Measurements from ENCODE around the gene IAH1. TPM values are rescaled to one million over a fixed set of nuclear protein-coding genes. Genes with fewer than 3 reads are reported as not detected.

The IAH1 gene
- total RNA-seq, 2 experiments from 2014 or later = 54.8 to 57.3 TPM

DNA sequence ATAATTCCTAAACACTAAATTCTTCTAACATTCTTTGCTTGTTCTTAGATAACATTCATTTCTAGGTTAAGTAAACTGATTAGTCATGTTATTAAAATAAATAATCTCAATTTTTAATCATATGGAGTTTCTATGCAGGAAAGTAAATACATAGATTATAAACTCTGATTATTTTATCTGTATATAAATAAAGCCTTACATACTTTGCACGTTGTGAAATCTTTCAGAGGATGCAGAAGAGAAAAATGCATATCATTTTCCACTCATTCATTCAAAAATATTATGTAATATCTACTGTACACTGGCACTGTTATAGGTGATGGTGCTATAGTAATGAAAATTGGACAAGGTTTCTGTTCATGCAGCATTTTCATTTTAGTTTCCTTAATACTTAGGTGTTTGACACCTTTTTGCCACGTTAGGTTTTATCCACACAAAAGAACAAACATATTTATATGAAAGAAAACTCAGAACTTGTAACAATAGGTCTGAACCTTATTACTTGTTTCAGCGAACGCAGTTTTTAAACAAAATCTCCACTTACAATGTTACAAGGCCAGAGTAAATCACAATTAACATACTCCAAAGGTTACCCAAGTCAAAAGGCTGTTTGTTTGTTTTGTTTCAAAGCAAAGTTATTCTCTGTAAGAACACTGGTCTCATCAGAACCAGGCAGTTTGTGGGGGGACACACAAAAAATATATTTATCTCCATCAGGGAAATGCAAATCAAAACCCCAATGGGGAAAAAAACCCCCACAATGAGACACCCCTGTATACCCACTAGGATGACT lies 53.8 kb downstream of the IAH1 start:
- POLR2A ChIA-PET = no interaction called here
- intact Hi-C loops (cut with DNase I, micrococcal nuclease) = no loop called here
- CTCF ChIA-PET = no interaction called here
- Mint-ChIP-seq H3K27ac (no peak overlapping the region), H3K27me3 (no peaks in the 10 kb centered on the region), H3K9me3 (no peaks in the 10 kb centered on the region), H3K36me3 (ENCODE audit: low read depth) (peaks cover 79% of the 10 kb centered on the region), H3K4me3 (no peak overlapping the region), H3K4me1 (ENCODE audit: low read depth) (no peaks in the 10 kb centered on the region)
- Histone ChIP-seq H3K4me3 (ENCODE audit: low read length) (no peak overlapping the region), H3K4me1 (ENCODE audit: insufficient read depth, low read length) (no peaks in the 10 kb centered on the region), H3K9me3 (ENCODE audit: control insufficient read depth in 1 of 2, insufficient read depth in 1 of 2, low read length in 2 of 2) (no peaks in the 10 kb centered on the region), H3K36me3 (ENCODE audit: insufficient read depth, low read length) (peaks cover 66% of the 10 kb centered on the region), H3K27ac (ENCODE audit: low read depth in 1 of 2, low read length in 2 of 2) (no peak overlapping the region), H3K27me3 (ENCODE audit: control insufficient read depth in 1 of 2, insufficient read depth in 2 of 2, low read length in 2 of 2) (no peaks in the 10 kb centered on the region)
- TF ChIP-seq, protein P1, sequence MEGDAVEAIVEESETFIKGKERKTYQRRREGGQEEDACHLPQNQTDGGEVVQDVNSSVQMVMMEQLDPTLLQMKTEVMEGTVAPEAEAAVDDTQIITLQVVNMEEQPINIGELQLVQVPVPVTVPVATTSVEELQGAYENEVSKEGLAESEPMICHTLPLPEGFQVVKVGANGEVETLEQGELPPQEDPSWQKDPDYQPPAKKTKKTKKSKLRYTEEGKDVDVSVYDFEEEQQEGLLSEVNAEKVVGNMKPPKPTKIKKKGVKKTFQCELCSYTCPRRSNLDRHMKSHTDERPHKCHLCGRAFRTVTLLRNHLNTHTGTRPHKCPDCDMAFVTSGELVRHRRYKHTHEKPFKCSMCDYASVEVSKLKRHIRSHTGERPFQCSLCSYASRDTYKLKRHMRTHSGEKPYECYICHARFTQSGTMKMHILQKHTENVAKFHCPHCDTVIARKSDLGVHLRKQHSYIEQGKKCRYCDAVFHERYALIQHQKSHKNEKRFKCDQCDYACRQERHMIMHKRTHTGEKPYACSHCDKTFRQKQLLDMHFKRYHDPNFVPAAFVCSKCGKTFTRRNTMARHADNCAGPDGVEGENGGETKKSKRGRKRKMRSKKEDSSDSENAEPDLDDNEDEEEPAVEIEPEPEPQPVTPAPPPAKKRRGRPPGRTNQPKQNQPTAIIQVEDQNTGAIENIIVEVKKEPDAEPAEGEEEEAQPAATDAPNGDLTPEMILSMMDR (IDR thresholded peaks at IDR 0.05) = no peak
- ATAC-seq (ENCODE audit: poor library complexity) = no peak
- no peak for DNase-seq

DNA sequence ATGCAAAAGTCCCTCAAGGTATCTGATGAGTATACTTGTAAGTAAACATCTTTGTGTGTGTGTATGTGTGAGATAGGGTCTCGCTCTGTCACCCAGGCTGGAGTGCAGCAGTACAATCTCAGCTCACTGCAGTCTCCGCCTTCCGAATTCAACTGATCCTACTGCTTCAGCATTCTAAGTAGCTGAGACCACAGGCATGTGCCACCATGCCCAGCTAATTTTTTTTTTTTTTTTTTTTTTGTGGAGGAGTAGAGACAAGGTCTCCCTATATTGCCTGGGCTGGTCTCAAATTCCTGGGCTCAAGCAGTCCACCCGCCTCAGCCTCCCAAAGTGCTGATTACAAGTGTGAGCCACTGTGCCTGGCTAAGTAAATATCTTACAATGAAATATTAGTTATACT lies 58.1 kb downstream of the IAH1 start:
- TF ChIP-seq, protein P1 (IDR thresholded peaks at IDR 0.05) = no peak
- intact Hi-C loops (cut with DNase I, micrococcal nuclease) = no loop called here
- CTCF ChIA-PET = no interaction called here
- Mint-ChIP-seq H3K27me3 (no peaks in the 10 kb centered on the region), H3K9me3 (no peaks in the 10 kb centered on the region), H3K27ac (no peak overlapping the region), H3K4me3 (no peak overlapping the region), H3K36me3 (ENCODE audit: low read depth) (peaks cover 78% of the 10 kb centered on the region), H3K4me1 (ENCODE audit: low read depth) (peaks cover 4% of the 10 kb centered on the region)
- POLR2A ChIA-PET = no interaction called here
- Histone ChIP-seq H3K4me1 (ENCODE audit: insufficient read depth, low read length) (no peaks in the 10 kb centered on the region), H3K36me3 (ENCODE audit: insufficient read depth, low read length) (peaks cover 62% of the 10 kb centered on the region), H3K9me3 (ENCODE audit: control insufficient read depth in 1 of 2, insufficient read depth in 1 of 2, low read length in 2 of 2) (no peaks in the 10 kb centered on the region), H3K4me3 (ENCODE audit: low read length) (no peak overlapping the region), H3K27me3 (ENCODE audit: control insufficient read depth in 1 of 2, insufficient read depth in 2 of 2, low read length in 2 of 2) (no peaks in the 10 kb centered on the region), H3K27ac (ENCODE audit: low read depth in 1 of 2, low read length in 2 of 2) (no peak overlapping the region)
- no peak for DNase-seq
- ATAC-seq (ENCODE audit: poor library complexity) = no peak

DNA sequence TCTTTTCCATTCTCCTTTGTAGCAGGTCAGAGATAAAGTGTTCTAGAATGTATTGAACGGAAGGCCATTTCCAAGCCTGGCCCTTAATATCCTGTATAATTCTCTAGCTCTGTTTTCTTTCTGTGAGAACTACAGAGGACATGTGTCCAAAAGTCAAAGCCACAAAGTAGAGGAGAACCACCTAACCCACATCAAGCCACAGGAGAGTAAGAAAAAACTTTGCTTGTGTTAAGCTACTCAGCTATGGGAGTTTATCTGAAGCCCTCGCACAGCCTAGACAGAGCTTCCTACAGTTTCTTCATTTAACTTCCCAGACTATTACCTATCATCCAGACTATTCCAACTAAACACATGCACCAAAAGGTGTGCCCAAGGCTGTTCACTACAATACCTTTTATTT lies 59.3 kb downstream of the IAH1 start:
- POLR2A ChIA-PET = no interaction called here
- ATAC-seq (ENCODE audit: poor library complexity) (no peak), DNase-seq (no peak)
- Histone ChIP-seq H3K27ac (ENCODE audit: low read depth in 1 of 2, low read length in 2 of 2) (no peak overlapping the region), H3K27me3 (ENCODE audit: control insufficient read depth in 1 of 2, insufficient read depth in 2 of 2, low read length in 2 of 2) (no peaks in the 10 kb centered on the region), H3K9me3 (ENCODE audit: control insufficient read depth in 1 of 2, insufficient read depth in 1 of 2, low read length in 2 of 2) (no peaks in the 10 kb centered on the region), H3K4me3 (ENCODE audit: low read length) (no peak overlapping the region), H3K36me3 (ENCODE audit: insufficient read depth, low read length) (peaks cover 51% of the 10 kb centered on the region), H3K4me1 (ENCODE audit: insufficient read depth, low read length) (no peaks in the 10 kb centered on the region)
- H3K27me3 Mint-ChIP-seq = no peaks in the 10 kb centered on the region
- CTCF ChIA-PET = no interaction called here
- TF ChIP-seq, protein P1 (IDR thresholded peaks at IDR 0.05) = no peak
- peaks cover 12% of the 10 kb centered on the region for H3K4me1 Mint-ChIP-seq (ENCODE audit: low read depth)
- no peak overlapping the region for H3K27ac Mint-ChIP-seq
- no peaks in the 10 kb centered on the region for H3K9me3 Mint-ChIP-seq
- H3K36me3 Mint-ChIP-seq (ENCODE audit: low read depth) = peaks cover 74% of the 10 kb centered on the region
- H3K4me3 Mint-ChIP-seq = no peak overlapping the region
- intact Hi-C loops (cut with DNase I, micrococcal nuclease) = no loop called here
